GM12875 (cell line): Measurements from ENCODE around the gene POU5F1.
"Not testable (repeated sequence)": the region's sequence is repeated elsewhere in the genome, so short reads cannot be mapped to it uniquely, and the experiment has no call there.

Source experiments
- H3K4me3 ChIP-seq: one replicate; pipeline ENCODE4 v1.5.1; 2011; ENCODE audit warnings: low read depth, low read length, control low read depth
- CTCF ChIP-seq: IDR thresholded peaks from 2 replicates; pipeline ENCODE4 v1.5.1; 2011; ENCODE audit warnings: low read depth, mild to moderate bottlenecking, control low read depth, inconsistent platforms, low read length, moderate library complexity, borderline replicate concordance; ENCODE audit not compliant: insufficient read depth

Gene POU5F1

DNA sequence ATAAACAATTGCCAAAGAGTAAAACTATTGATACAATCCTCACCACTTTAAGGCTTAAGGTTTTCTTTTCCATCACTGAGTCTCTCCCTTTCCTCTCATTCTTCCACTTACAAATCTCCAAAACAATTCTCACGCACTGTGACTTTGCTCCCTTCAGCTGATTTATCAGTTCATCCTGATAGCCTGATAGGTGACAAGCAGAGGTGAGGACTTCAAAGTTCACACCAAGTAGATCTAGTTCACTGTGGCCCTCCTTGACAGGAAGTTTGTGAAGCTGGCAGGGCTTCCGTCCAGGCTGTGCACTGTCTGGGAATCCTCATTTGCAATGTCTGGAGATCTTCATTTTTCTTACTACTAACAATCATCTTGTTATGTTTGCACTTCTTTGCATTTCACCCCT lies 35.2 kb upstream of the POU5F1 start:
- TF ChIP-seq CTCF = no peak

DNA sequence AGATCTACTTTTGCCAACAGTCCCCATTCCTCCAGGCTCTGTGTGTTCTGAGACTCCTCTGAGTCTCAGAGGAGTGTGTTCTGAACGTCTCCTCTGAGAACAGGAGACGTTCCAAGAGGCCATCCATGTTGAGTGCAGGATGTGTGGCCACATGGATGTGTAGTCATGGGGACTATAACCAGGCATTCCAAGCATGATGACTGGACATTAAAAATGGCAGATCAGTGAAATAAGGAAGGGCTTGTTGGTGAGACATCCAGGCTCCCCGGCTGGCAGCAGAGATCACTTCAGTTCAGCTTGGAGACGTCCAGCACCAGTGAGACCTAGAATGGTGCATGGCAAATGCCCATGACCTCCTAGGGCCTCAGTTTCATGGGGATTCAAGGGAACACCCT lies 34.3 kb upstream of the POU5F1 start:
- no peak for TF ChIP-seq CTCF
- H3K4me3 ChIP-seq = no peak overlapping the region

More for the DNA sequence above, 35.2 kb upstream of the POU5F1 start:
- no peak overlapping the region for H3K4me3 ChIP-seq

- TF ChIP-seq CTCF = no peak
- H3K4me3 ChIP-seq = no peak overlapping the region
Measured at GRCh38 chr6:31203345-31203979, 33.0 kb upstream of the POU5F1 start.

GRCh38 chr6:31202259-31203166 lies 32.0 kb upstream of the POU5F1 start:
- H3K4me3 ChIP-seq = peak overlapping the region; percentile 14
- TF ChIP-seq CTCF = no peak

- H3K4me3 ChIP-seq = peak overlapping the region; percentile 75
Measured at GRCh38 chr6:31199105-31199452, 28.6 kb upstream of the POU5F1 start.

GRCh38 chr6:31197559-31198305 lies 27.2 kb upstream of the POU5F1 start:
- no peak for TF ChIP-seq CTCF
- peak overlapping the region; percentile 75 for H3K4me3 ChIP-seq

DNA sequence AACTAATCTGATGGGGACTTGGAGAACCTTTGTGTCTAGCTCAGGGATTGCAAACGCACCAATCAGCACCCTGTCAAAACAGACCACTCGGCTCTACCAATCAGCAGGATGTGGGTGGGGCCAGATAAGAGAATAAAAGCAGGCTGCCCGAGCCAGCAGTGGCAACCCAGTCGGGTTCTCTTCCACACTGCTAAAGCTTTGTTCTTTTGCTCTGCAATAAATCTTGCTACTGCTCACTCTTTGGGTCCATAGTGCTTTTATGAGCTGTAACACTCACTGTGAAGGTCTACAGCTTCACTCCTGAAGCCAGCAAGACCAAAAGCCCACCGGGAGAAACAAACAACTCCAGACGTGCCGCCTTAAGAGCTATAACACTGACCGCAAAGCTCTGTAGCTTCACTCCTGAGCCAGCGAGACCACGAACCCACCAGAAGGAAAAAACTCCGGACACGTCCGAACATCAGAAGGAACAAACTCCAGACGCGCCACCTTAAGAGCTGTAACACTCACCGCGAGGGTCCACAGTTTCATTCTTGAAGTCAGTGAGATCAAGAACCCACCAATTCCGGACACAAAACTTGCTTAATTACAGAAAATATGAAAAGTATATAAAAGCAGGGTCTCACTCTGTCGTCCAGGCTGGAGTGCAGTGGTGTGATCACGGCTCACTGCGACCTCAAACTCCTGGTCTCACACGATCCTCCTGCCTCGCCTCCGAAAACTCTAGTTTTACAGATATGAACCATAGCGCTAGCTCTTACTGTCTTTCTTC lies 26.0 kb upstream of the POU5F1 start:
- not testable (repeated sequence) for H3K4me3 ChIP-seq

DNA sequence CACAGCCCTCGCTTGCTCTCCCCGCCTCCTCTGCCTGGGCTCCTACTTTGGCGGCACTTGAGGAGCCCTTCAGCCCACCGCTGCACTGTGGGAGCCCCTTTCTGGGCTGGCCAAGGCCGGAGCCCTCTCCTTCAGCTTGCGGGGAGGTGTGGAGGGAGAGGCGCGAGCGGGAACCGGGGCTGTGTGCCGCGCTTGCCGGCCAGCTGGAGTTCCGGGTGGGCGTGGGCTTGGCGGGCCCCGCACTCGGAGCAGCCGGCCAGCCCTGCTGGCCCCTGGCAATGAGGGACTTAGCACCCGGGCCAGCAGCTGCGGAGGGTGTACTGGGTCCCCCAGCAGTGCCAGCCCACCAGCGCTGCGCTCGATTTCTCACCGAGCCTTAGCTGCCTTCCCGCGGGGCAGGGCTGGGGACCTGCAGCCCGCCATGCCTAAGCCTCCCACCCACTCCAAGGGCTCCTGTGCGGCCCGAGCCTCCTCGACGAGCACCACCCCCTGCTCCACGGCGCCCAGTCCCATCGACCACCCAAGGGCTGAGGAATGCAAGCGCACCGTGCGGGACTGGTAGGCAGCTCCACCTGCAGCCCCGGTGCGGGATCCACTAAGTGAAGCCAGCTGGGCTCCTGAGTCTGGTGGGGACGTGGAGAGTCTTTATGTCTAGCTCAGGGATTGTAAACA lies 25.0 kb upstream of the POU5F1 start:
- H3K4me3 ChIP-seq = not testable (repeated sequence)
